ENCODE results near the gene ANO10.
"Not testable (repeated sequence)": the region's sequence is repeated elsewhere in the genome, so short reads cannot be mapped to it uniquely, and the experiment has no call there.

ANO10 gene

GRCh38 chr3:43580181-43580580, 41.6 kb downstream of the ANO10 start:
- no peak for DNase-seq (ENCODE audit: low read depth)

- DNase-seq (ENCODE audit: low read depth) = no peak
Measured at GRCh38 chr3:43573576-43573975, 48.2 kb downstream of the ANO10 start.

GRCh38 chr3:43565661-43566341, 56.0 kb downstream of the ANO10 start:
- not testable (repeated sequence) for DNase-seq (ENCODE audit: low read depth)

- DNase-seq (ENCODE audit: low read depth) = no peak
Measured at GRCh38 chr3:43559961-43560360, 61.9 kb downstream of the ANO10 start.

- no peak for DNase-seq (ENCODE audit: low read depth)
Measured at GRCh38 chr3:43558171-43558570, 63.6 kb downstream of the ANO10 start.

GRCh38 chr3:43549626-43550290, 72.1 kb downstream of the ANO10 start:
- DNase-seq (ENCODE audit: low read depth) = no peak

GRCh38 chr3:43544277-43544676, 77.5 kb downstream of the ANO10 start:
- peak; percentile 38 for DNase-seq (ENCODE audit: low read depth)

- DNase-seq (ENCODE audit: low read depth) = no peak
Measured at GRCh38 chr3:43542328-43543043, 79.3 kb downstream of the ANO10 start.

- no peak for DNase-seq (ENCODE audit: low read depth)
Measured at GRCh38 chr3:43540624-43541023, 81.2 kb downstream of the ANO10 start.

- DNase-seq (ENCODE audit: low read depth) = no peak
Measured at GRCh38 chr3:43539321-43539720, 82.5 kb downstream of the ANO10 start.

- no peak for DNase-seq (ENCODE audit: low read depth)
Measured at GRCh38 chr3:43537225-43537624, 84.6 kb downstream of the ANO10 start.

- DNase-seq (ENCODE audit: low read depth) = no peak
Measured at GRCh38 chr3:43534675-43535074, 87.1 kb downstream of the ANO10 start.

- DNase-seq (ENCODE audit: low read depth) = no peak
Measured at GRCh38 chr3:43533009-43533408, 88.8 kb downstream of the ANO10 start.

- DNase-seq (ENCODE audit: low read depth) = no peak
Measured at GRCh38 chr3:43531835-43532234, 90.0 kb downstream of the ANO10 start.

GRCh38 chr3:43528498-43529099, 93.2 kb downstream of the ANO10 start:
- DNase-seq (ENCODE audit: low read depth) = no peak

- DNase-seq (ENCODE audit: low read depth) = no peak
Measured at GRCh38 chr3:43526956-43527355, 94.9 kb downstream of the ANO10 start.

- no peak for DNase-seq (ENCODE audit: low read depth)
Measured at GRCh38 chr3:43525941-43526607, 95.7 kb downstream of the ANO10 start.

- DNase-seq (ENCODE audit: low read depth) = no peak
Measured at GRCh38 chr3:43525386-43525785, 96.4 kb downstream of the ANO10 start.

- no peak for DNase-seq (ENCODE audit: low read depth)
Measured at GRCh38 chr3:43523454-43524053, 98.3 kb downstream of the ANO10 start.

GRCh38 chr3:43522727-43523362, 99.0 kb downstream of the ANO10 start:
- no peak for DNase-seq (ENCODE audit: low read depth)

GRCh38 chr3:43521941-43522340, 99.9 kb downstream of the ANO10 start:
- no peak for DNase-seq (ENCODE audit: low read depth)
